ENCODE measurements around the gene PLCG2. TPM values are rescaled to one million over a fixed set of nuclear protein-coding genes. Genes with fewer than 3 reads are reported as not detected.

The PLCG2 gene
- total RNA-seq, 1 donor from 2014 or later: 1.7 TPM

- no peaks in the 10 kb centered on the region for H3K9me3 Mint-ChIP-seq
- H3K36me3 Mint-ChIP-seq (ENCODE audit: low read depth): no peaks in the 10 kb centered on the region
- TF ChIP-seq CTCF (conservative IDR thresholded peaks at IDR 0.05): no peak
- no peak overlapping the region for H3K27ac Mint-ChIP-seq (ENCODE audit: unreplicated experiment)
- H3K4me1 Mint-ChIP-seq: peaks cover 10% of the 10 kb centered on the region
- H3K27me3 Mint-ChIP-seq (ENCODE audit: low read depth): no peaks in the 10 kb centered on the region
- no peak overlapping the region for H3K4me3 Mint-ChIP-seq
- no peak for DNase-seq (ENCODE audit: low read depth, low spot score)
Measured at GRCh38 chr16:81823111-81823510, 44.0 kb downstream of the PLCG2 start.

GRCh38 chr16:81823734-81824133 lies 44.6 kb downstream of the PLCG2 start:
- no peak for DNase-seq (ENCODE audit: low read depth, low spot score)
- TF ChIP-seq CTCF (conservative IDR thresholded peaks at IDR 0.05): no peak
- no peaks in the 10 kb centered on the region for H3K36me3 Mint-ChIP-seq (ENCODE audit: low read depth)
- H3K27ac Mint-ChIP-seq (ENCODE audit: unreplicated experiment): no peak overlapping the region
- H3K9me3 Mint-ChIP-seq: no peaks in the 10 kb centered on the region
- no peak overlapping the region for H3K4me3 Mint-ChIP-seq
- H3K27me3 Mint-ChIP-seq (ENCODE audit: low read depth): no peaks in the 10 kb centered on the region
- peaks cover 5% of the 10 kb centered on the region for H3K4me1 Mint-ChIP-seq

GRCh38 chr16:81826523-81826922 lies 47.4 kb downstream of the PLCG2 start:
- no peaks in the 10 kb centered on the region for H3K36me3 Mint-ChIP-seq (ENCODE audit: low read depth)
- no peaks in the 10 kb centered on the region for H3K27me3 Mint-ChIP-seq (ENCODE audit: low read depth)
- DNase-seq (ENCODE audit: low read depth, low spot score): no peak
- H3K4me1 Mint-ChIP-seq: peaks cover 1% of the 10 kb centered on the region
- no peak overlapping the region for H3K4me3 Mint-ChIP-seq
- H3K9me3 Mint-ChIP-seq: no peaks in the 10 kb centered on the region
- no peak overlapping the region for H3K27ac Mint-ChIP-seq (ENCODE audit: unreplicated experiment)
- no peak for TF ChIP-seq CTCF (conservative IDR thresholded peaks at IDR 0.05)

- Mint-ChIP-seq H3K36me3 (ENCODE audit: low read depth) (no peaks in the 10 kb centered on the region), H3K9me3 (no peaks in the 10 kb centered on the region), H3K4me1 (no peaks in the 10 kb centered on the region), H3K27ac (ENCODE audit: unreplicated experiment) (no peak overlapping the region), H3K27me3 (ENCODE audit: low read depth) (no peaks in the 10 kb centered on the region), H3K4me3 (no peak overlapping the region)
- no peak for DNase-seq (ENCODE audit: low read depth, low spot score)
- TF ChIP-seq CTCF (conservative IDR thresholded peaks at IDR 0.05): no peak
Measured at GRCh38 chr16:81830845-81831540, 51.9 kb downstream of the PLCG2 start.

- TF ChIP-seq CTCF (conservative IDR thresholded peaks at IDR 0.05): no peak
- no peak overlapping the region for H3K4me3 Mint-ChIP-seq
- H3K36me3 Mint-ChIP-seq (ENCODE audit: low read depth): no peaks in the 10 kb centered on the region
- H3K9me3 Mint-ChIP-seq: no peaks in the 10 kb centered on the region
- no peak for DNase-seq (ENCODE audit: low read depth, low spot score)
- H3K27ac Mint-ChIP-seq (ENCODE audit: unreplicated experiment): no peak overlapping the region
- no peaks in the 10 kb centered on the region for H3K4me1 Mint-ChIP-seq
- no peaks in the 10 kb centered on the region for H3K27me3 Mint-ChIP-seq (ENCODE audit: low read depth)
Measured at GRCh38 chr16:81831722-81832126, 52.6 kb downstream of the PLCG2 start.

Measured in neural crest cell (in vitro differentiated cells).